SK-N-SH (cell line): ENCODE measurements around the gene ZFTA. TPM values are rescaled to one million over a fixed set of nuclear protein-coding genes. Genes with fewer than 3 reads are reported as not detected.

Experiments used
- CTCF ChIA-PET: fragments of 300-600, 350-600 bp; formaldehyde crosslinking; extraction: SDS; loops from one replicate; lab custom pipeline; 2021; lab: Yijun Ruan, JAX
- POLR2A ChIA-PET: fragments of 350-600 bp; sonication (Branson Sonifier 250); formaldehyde crosslinking; extraction: SDS; loops from one replicate; lab custom pipeline; 2020; ENCODE audit warnings: antibody characterized with exemption, inconsistent platforms; lab: Yijun Ruan, JAX
- DNase-seq: peaks from one replicate; pipeline ENCODE4 v3.0.0; 2012
- H2AFZ ChIP-seq: fragments of 200-600 bp; sonication (generic); 2 replicates; pipeline ENCODE4 v1.8.1; 2016; ENCODE audit warnings: antibody characterized with exemption, mild to moderate bottlenecking, low read depth
- H3F3A ChIP-seq: fragments of 200-600 bp; sonication (generic); replicated peaks from 2 replicates; pipeline ENCODE3; 2016; ENCODE audit warnings: antibody characterized with exemption, mild to moderate bottlenecking; ENCODE audit not compliant: insufficient read depth
- H3K27ac ChIP-seq, 2 experiments: fragments of 200-500 bp in 1 of 2; fragments of 200-600 bp in 1 of 2; sonication (Bioruptor generic) in 1 of 2; sonication (generic), shearing (Covaris generic) in 1 of 2; 2 replicates each; pipeline versions ENCODE4 v1.5.1 to v1.6.1; 2014 to 2016; ENCODE audit warnings: low read depth in 2 of 2, inconsistent platforms in 1 of 2, low read length in 1 of 2, mild to moderate bottlenecking in 1 of 2, mixed read lengths in 1 of 2
- H3K27me3 ChIP-seq: fragments of 200-600 bp; sonication (generic), shearing (Covaris generic); 2 replicates; pipeline ENCODE4 v1.6.1; 2016; ENCODE audit warnings: mixed run types; ENCODE audit not compliant: insufficient read depth
- H3K36me3 ChIP-seq, 2 experiments: fragments of 200-500 bp in 1 of 2; fragments of 200-600 bp in 1 of 2; sonication (Bioruptor generic) in 1 of 2; sonication (generic) in 1 of 2; replicated peaks in 1 of 2; 2 replicates each; pipeline versions ENCODE3 to v1.5.1; 2014 to 2016; ENCODE audit warnings: low read length in 1 of 2, mild to moderate bottlenecking in 1 of 2; ENCODE audit not compliant: insufficient read depth in 2 of 2, control insufficient read depth in 1 of 2
- H3K4me1 ChIP-seq, 2 experiments: fragments of 200-500 bp in 1 of 2; fragments of 200-600 bp in 1 of 2; sonication (Bioruptor generic) in 1 of 2; sonication (generic), shearing (Covaris generic) in 1 of 2; 2 replicates each; pipeline versions ENCODE4 v1.5.1 to v1.6.1; 2014 to 2016; ENCODE audit warnings: low read depth in 1 of 2, low read length in 1 of 2, mixed run types in 1 of 2; ENCODE audit not compliant: insufficient read depth in 2 of 2, control insufficient read depth in 1 of 2
- H3K4me2 ChIP-seq: fragments of 200-600 bp; sonication (generic), shearing (Covaris generic); 2 replicates; pipeline ENCODE4 v1.6.1; 2017; ENCODE audit warnings: mixed run types
- H3K4me3 ChIP-seq, 2 experiments: fragments of 200-500 bp in 1 of 2; fragments of 200-600 bp in 1 of 2; sonication (Bioruptor generic) in 1 of 2; sonication (generic), shearing (Covaris generic) in 1 of 2; 2 replicates each; pipeline versions ENCODE4 v1.5.1 to v1.8.1; 2014 to 2016; ENCODE audit warnings: low read depth in 2 of 2, inconsistent platforms in 1 of 2, low read length in 1 of 2, mild to moderate bottlenecking in 1 of 2, mixed read lengths in 1 of 2, moderate library complexity in 1 of 2
- H3K79me2 ChIP-seq: fragments of 200-600 bp; sonication (generic); 2 replicates; pipeline ENCODE4 v1.8.1; 2017; ENCODE audit warnings: mild to moderate bottlenecking; ENCODE audit not compliant: insufficient read depth
- H3K9ac ChIP-seq: fragments of 200-600 bp; sonication (generic); 2 replicates; pipeline ENCODE4 v1.6.1; 2017; ENCODE audit warnings: mixed run types
- H3K9me2 ChIP-seq: fragments of 200-600 bp; sonication (generic); 2 replicates; pipeline ENCODE4 v1.6.1; 2017; ENCODE audit warnings: mixed run types
- H3K9me3 ChIP-seq: fragments of 200-600 bp; sonication (generic); 2 replicates; pipeline ENCODE4 v1.6.1; 2017; ENCODE audit warnings: mixed run types, mild to moderate bottlenecking, moderate library complexity
- H4K20me1 ChIP-seq: fragments of 200-600 bp; sonication (generic); 2 replicates; pipeline ENCODE4 v1.6.1; 2017; ENCODE audit warnings: mild to moderate bottlenecking, mixed run types; ENCODE audit not compliant: insufficient read depth
- CHD2 ChIP-seq: fragments of 150-350 bp; IDR thresholded peaks from 2 replicates; pipeline ENCODE4 v1.6.1; 2018; ENCODE audit warnings: low read length; ENCODE audit not compliant: partially characterized antibody
- MXI1 ChIP-seq: IDR thresholded peaks from 2 replicates; pipeline ENCODE4 v1.6.1; 2012; ENCODE audit warnings: mild to moderate bottlenecking, low read depth, low read length, improper control_type of control experiment
- NRF1 ChIP-seq: IDR thresholded peaks from 2 replicates; pipeline ENCODE4 v1.6.1; 2012; ENCODE audit warnings: low read depth, mild to moderate bottlenecking, low read length
- RXRA ChIP-seq: IDR thresholded peaks from 2 replicates; pipeline ENCODE4 v1.4.0; 2012; ENCODE audit warnings: low read depth, mild to moderate bottlenecking, borderline replicate concordance
- WGBS: methylation state at CpG from one replicate; pipeline ENCODE4 v1.1.6; 2017; ENCODE audit warnings: low lambda C conversion rate; 5-methylcytosine and 5-hydroxymethylcytosine counted together
- polyA plus RNA-seq, 3 experiments: library from polyadenylated mRNA; depleted of rRNA; stranded (reverse); fragments of >200 nt; gene quantifications; 2 replicates each; pipeline ENCODE4 v1.2.3, GENCODE V29; 2012
- TF ChIP-seq, protein P1 (sequence below): IDR thresholded peaks from 2 replicates; pipeline ENCODE4 v1.4.0; 2012; ENCODE audit warnings: low read depth
- TF ChIP-seq, protein P2 (sequence below): IDR thresholded peaks from 2 replicates; pipeline ENCODE4 v1.4.0; 2012; ENCODE audit warnings: low read depth, borderline replicate concordance

Gene ZFTA
- polyA plus RNA-seq, 1 of the 3 experiments (the other 2 are of a cell fraction): 8.7 TPM

DNA sequence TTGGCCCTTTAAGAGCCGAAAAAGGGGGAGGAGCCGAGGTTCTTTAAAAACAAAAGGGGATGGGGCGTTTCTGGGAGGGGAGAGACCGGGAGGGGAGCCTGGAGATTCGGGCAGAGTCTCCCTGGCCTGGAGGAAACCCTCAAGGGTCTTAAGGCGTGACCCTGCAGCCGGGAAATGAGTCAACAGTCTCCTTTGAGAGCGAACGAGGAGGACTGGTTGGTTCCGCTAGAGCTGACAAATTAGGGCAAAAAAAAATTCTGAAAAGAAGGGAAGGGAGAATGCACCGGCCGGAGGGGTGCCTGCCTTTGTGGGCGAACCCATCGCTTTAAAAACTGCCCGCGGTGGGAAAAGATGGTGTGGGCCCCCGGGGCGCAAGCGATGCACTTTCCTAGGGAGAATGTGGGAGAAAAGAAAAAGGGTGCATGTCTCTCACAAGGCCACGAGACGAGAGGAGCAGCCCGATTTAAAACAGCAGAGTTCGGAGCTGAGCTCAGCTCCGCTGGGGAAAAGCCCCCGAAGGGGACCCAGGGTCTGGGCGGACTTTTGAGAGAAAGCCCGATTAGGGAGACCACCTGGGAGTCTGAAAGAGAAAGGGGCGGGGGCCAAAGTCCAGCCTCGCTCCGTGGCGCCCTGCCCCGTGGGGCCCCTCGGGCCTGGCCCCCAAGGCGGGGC is 874 bp downstream of the ZFTA start:
- H3K27ac ChIP-seq: peak overlapping the region; percentile 59 to 84
- ChIA-PET CTCF (interaction anchor here (0.6 to 4.7 kb wide), 43 partner anchors 11 to 383 kb away, joined by 3 to 43 read pairs (median 4); partner anchors contain the start of genes ATL3, COX8A, MARK2 and NAA40), POLR2A (interaction anchor here (0.6 to 1.5 kb wide), 5 partner anchors 49 to 179 kb away, joined by 3 to 5 read pairs (median 3); partner anchors contain the start of genes ATL3 and RCOR2)
- H4K20me1 ChIP-seq: peaks cover 18% of the 10 kb centered on the region
- peak overlapping the region; percentile 65 for H2AFZ ChIP-seq
- no peaks in the 10 kb centered on the region for H3K9me3 ChIP-seq
- no peaks in the 10 kb centered on the region for H3K27me3 ChIP-seq
- H3K4me1 ChIP-seq: peaks cover 0 to 22% of the 10 kb centered on the region in 2 experiments; a peak in 1 of 4 replicates
- 2% methylated on average over 27 of the region's 34 CpGs for WGBS
- peak overlapping the region; percentile 95 for H3K4me2 ChIP-seq
- H3K4me3 ChIP-seq: peak overlapping the region; percentile 78 to 89
- peaks cover 27% of the 10 kb centered on the region for H3K79me2 ChIP-seq
- peaks cover 5% of the 10 kb centered on the region for H3F3A ChIP-seq
- H3K36me3 ChIP-seq: peaks cover 0 to 30% of the 10 kb centered on the region in 2 experiments
- DNase-seq: peak; percentile 85
- peak overlapping the region; percentile 84 for H3K9ac ChIP-seq
- no peaks in the 10 kb centered on the region for H3K9me2 ChIP-seq
- TF ChIP-seq MXI1 (0 out of 2 replicates have a peak, but pooled peaks have one; percentile 37), NRF1 (no peak)
- TF ChIP-seq, protein P1, sequence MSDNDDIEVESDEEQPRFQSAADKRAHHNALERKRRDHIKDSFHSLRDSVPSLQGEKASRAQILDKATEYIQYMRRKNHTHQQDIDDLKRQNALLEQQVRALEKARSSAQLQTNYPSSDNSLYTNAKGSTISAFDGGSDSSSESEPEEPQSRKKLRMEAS: peak; percentile 68; the same call in 1 of the 2 replicates

DNA sequence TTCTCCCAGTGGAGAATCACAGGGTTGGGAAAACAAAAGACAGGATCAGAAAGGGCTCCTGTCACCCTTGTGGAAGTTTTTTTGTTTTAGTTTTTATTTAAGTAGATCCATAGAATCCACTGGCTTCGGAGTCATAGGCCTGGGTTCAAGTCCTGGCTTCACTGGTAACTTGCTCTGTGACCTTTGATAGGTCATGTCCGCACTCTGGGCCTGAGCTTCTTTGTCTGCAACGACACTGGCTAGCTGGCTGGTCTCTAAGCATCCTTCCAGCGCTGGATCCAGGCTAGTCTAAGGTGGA is 1.4 kb downstream of the ZFTA start:
- H3K9ac ChIP-seq: peak overlapping the region; percentile 84; the same call in 1 of the 2 replicates
- 7% methylated on average over 4 of the region's 4 CpGs for WGBS
- no peaks in the 10 kb centered on the region for H3K9me3 ChIP-seq
- H3K4me2 ChIP-seq: peak overlapping the region; percentile 95
- H3F3A ChIP-seq: peaks cover 5% of the 10 kb centered on the region
- peak overlapping the region; percentile 59 to 84; a peak in 3 of 4 replicates for H3K27ac ChIP-seq
- H4K20me1 ChIP-seq: peaks cover 18% of the 10 kb centered on the region
- TF ChIP-seq, protein P2, sequence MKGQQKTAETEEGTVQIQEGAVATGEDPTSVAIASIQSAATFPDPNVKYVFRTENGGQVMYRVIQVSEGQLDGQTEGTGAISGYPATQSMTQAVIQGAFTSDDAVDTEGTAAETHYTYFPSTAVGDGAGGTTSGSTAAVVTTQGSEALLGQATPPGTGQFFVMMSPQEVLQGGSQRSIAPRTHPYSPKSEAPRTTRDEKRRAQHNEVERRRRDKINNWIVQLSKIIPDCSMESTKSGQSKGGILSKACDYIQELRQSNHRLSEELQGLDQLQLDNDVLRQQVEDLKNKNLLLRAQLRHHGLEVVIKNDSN: no peak
- TF ChIP-seq RXRA: no peak
- no peak for TF ChIP-seq CHD2
- no peak for DNase-seq
- H3K4me3 ChIP-seq: peak overlapping the region; percentile 78 to 89
- H3K79me2 ChIP-seq: peaks cover 27% of the 10 kb centered on the region
- peaks cover 0 to 22% of the 10 kb centered on the region in 2 experiments; a peak in 1 of 4 replicates for H3K4me1 ChIP-seq
- no peak overlapping the region for H2AFZ ChIP-seq
- ChIA-PET CTCF (interaction anchor here (0.9 to 4.7 kb wide), 17 partner anchors 11 to 384 kb away, joined by 3 to 43 read pairs (median 6); partner anchors contain the start of genes ATL3, COX8A, MARK2 and RTN3), POLR2A (interaction anchor here (1.5 kb wide), 2 partner anchors 150 to 179 kb away, joined by 4 to 5 read pairs; partner anchors contain the start of gene RCOR2)
- H3K36me3 ChIP-seq: peaks cover 0 to 34% of the 10 kb centered on the region in 2 experiments
- H3K27me3 ChIP-seq: no peaks in the 10 kb centered on the region
- H3K9me2 ChIP-seq: no peaks in the 10 kb centered on the region
